ENCODE data around the gene ETNPPL.

GRCh38 chr4:108749119-108749518, 13.7 kb downstream of the ETNPPL start:
- TF ChIP-seq CTCF (IDR thresholded peaks at IDR 0.05), result no peak
- TF ChIP-seq POLR2A (IDR thresholded peaks at IDR 0.05), result no peak

Data from uterus (tissue), 2 donors.